ENCODE measurements around the gene OR52A5. TPM values are rescaled to one million over a fixed set of nuclear protein-coding genes. Genes with fewer than 3 reads are reported as not detected.
"Not testable (repeated sequence)": the region's sequence is repeated elsewhere in the genome, so short reads cannot be mapped to it uniquely, and the experiment has no call there.

The OR52A5 gene
- total and polyA plus RNA-seq, 2 donors = not detected

DNA sequence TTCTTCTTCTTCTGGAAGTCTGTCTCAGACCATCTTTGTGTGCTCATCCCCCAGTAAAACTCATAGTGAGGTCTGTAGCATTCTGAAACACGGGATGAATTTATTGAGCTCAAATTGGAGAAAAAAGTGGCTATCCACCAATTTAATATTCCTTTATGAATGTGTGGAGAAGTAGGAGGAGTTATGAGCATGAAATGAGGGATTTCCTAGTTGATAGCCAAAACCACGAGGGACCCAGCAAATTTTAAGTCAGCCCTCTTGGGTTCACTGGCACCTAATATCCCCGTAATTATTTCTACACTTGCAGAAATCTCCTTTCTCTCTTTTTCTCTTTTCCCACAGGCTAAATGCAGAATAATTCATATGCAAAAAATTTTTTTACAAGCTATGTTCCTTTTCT lies 16.5 kb upstream of the OR52A5 start, which contains the start of gene OR52A1:
TSS of gene OR52A1 (minus strand) at position 101 of the 400 bp plus-strand sequence. CDS start 2,388 bp downstream, outside the sequence.
- no peaks in the 10 kb centered on the region for H3K4me1 ChIP-seq (ENCODE audit: control insufficient read depth in 2 of 2, insufficient read depth in 2 of 2, low read length in 2 of 2)
- no peak for DNase-seq (ENCODE audit: low read depth in 6 of 9, low spot score in 9 of 9)
- no peaks in the 10 kb centered on the region for H3K36me3 ChIP-seq (ENCODE audit: control insufficient read depth in 2 of 2, insufficient read depth in 2 of 2, low read length in 1 of 2)
- no peak within 1 kb of the TSS for H3K4me3 ChIP-seq (ENCODE audit: low read length in 2 of 2)
- H3K9me3 ChIP-seq (ENCODE audit: control insufficient read depth in 2 of 2, insufficient read depth in 1 of 2, low read length in 1 of 2) = peaks cover 0 to 1% of the 10 kb centered on the region in 2 donors
- no peak within 1 kb of the TSS for H3K27ac ChIP-seq (ENCODE audit: low read depth in 1 of 2, low read length in 1 of 2)
- no peaks in the 10 kb centered on the region for H3K27me3 ChIP-seq (ENCODE audit: control insufficient read depth in 2 of 2, insufficient read depth in 1 of 2, low read length in 1 of 2)
- 81% methylated on average over 3 of the region's 3 CpGs for WGBS

GRCh38 chr11:5153574-5154431 lies 15.6 kb upstream of the OR52A5 start:
- Histone ChIP-seq H3K4me3 (ENCODE audit: low read length in 2 of 2) (no peak overlapping the region), H3K27me3 (ENCODE audit: control insufficient read depth in 2 of 2, insufficient read depth in 1 of 2, low read length in 1 of 2) (no peaks in the 10 kb centered on the region), H3K4me1 (ENCODE audit: control insufficient read depth in 2 of 2, insufficient read depth in 2 of 2, low read length in 2 of 2) (no peaks in the 10 kb centered on the region), H3K9me3 (ENCODE audit: control insufficient read depth in 2 of 2, insufficient read depth in 1 of 2, low read length in 1 of 2) (peaks cover 0 to 1% of the 10 kb centered on the region in 2 donors), H3K27ac (ENCODE audit: low read depth in 1 of 2, low read length in 1 of 2) (no peak overlapping the region), H3K36me3 (ENCODE audit: control insufficient read depth in 2 of 2, insufficient read depth in 2 of 2, low read length in 1 of 2) (no peaks in the 10 kb centered on the region)
- no peak for DNase-seq (ENCODE audit: low read depth in 6 of 9, low spot score in 9 of 9)
- whole genome bisulfite sequencing = 66% methylated on average over 3 of the region's 3 CpGs

DNA sequence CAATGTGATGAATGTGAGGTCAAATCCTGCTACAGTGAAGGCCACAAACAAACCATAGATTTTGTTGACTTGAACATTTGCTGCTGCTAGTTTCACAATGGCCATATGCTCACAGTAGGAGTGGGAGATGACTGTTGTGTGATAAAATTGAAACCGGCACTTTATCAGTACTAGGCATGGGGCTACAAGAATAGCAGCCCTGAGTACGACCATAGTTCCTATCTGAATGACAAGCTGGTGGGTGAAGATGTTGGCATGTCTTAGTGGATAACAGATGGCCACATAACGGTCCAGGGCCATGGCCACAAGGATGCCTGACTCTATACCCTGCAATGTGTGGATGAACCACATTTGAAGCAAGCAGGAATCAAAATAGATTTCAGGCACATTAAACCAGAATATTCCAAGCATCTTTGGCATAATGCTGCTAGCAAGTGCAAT lies 13.6 kb upstream of the OR52A5 start:
- Histone ChIP-seq H3K4me3 (ENCODE audit: low read length in 2 of 2) (no peak overlapping the region), H3K9me3 (ENCODE audit: control insufficient read depth in 2 of 2, insufficient read depth in 1 of 2, low read length in 1 of 2) (peaks cover 0 to 1% of the 10 kb centered on the region in 2 donors), H3K36me3 (ENCODE audit: control insufficient read depth in 2 of 2, insufficient read depth in 2 of 2, low read length in 1 of 2) (no peaks in the 10 kb centered on the region), H3K27ac (ENCODE audit: low read depth in 1 of 2, low read length in 1 of 2) (no peak overlapping the region), H3K4me1 (ENCODE audit: control insufficient read depth in 2 of 2, insufficient read depth in 2 of 2, low read length in 2 of 2) (no peaks in the 10 kb centered on the region), H3K27me3 (ENCODE audit: control insufficient read depth in 2 of 2, insufficient read depth in 1 of 2, low read length in 1 of 2) (no peaks in the 10 kb centered on the region)
- DNase-seq (ENCODE audit: low read depth in 6 of 9, low spot score in 9 of 9) = no peak
- 90% methylated on average over 3 of the region's 3 CpGs for WGBS

DNA sequence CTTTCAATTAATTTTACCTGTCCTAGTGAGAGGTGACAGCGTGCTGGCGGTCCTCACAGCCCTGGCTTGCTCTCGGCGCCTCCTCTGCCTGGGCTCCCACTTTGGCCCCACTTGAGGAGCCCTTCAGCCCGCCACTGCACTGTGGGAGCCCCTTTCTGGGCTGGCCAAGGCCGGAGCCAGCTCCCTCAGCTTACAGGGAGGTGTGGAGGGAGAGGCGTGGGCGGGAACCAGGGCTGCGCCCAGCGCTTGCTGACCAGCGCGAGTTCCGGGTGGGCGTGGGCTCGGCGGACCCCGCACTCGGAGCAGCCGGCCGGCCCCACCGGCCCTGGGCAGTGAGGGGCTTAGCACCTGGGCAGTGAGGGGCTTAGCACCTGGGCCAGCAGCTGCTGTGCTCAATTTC lies 6.0 kb upstream of the OR52A5 start:
- H3K27ac ChIP-seq (ENCODE audit: low read depth in 1 of 2, low read length in 1 of 2); H3K4me1 ChIP-seq (ENCODE audit: control insufficient read depth in 2 of 2, insufficient read depth in 2 of 2, low read length in 2 of 2); H3K4me3 ChIP-seq (ENCODE audit: low read length in 2 of 2); H3K27me3 ChIP-seq (ENCODE audit: control insufficient read depth in 2 of 2, insufficient read depth in 1 of 2, low read length in 1 of 2); DNase-seq (ENCODE audit: low read depth in 6 of 9, low spot score in 9 of 9); H3K36me3 ChIP-seq (ENCODE audit: control insufficient read depth in 2 of 2, insufficient read depth in 2 of 2, low read length in 1 of 2); H3K9me3 ChIP-seq (ENCODE audit: control insufficient read depth in 2 of 2, insufficient read depth in 1 of 2, low read length in 1 of 2): not testable (repeated sequence)
- WGBS = 94% methylated on average over 21 of the region's 21 CpGs

- DNase-seq (ENCODE audit: low read depth in 6 of 9, low spot score in 9 of 9) = no peak
- no peaks in the 10 kb centered on the region for H3K27me3 ChIP-seq (ENCODE audit: control insufficient read depth in 2 of 2, insufficient read depth in 1 of 2, low read length in 1 of 2)
- no peak overlapping the region for H3K27ac ChIP-seq (ENCODE audit: low read depth in 1 of 2, low read length in 1 of 2)
- no peak overlapping the region for H3K4me3 ChIP-seq (ENCODE audit: low read length in 2 of 2)
- no peaks in the 10 kb centered on the region for H3K36me3 ChIP-seq (ENCODE audit: control insufficient read depth in 2 of 2, insufficient read depth in 2 of 2, low read length in 1 of 2)
- 89% methylated on average over 1 of the region's 1 CpG for WGBS
- H3K9me3 ChIP-seq (ENCODE audit: control insufficient read depth in 2 of 2, insufficient read depth in 1 of 2, low read length in 1 of 2) = no peaks in the 10 kb centered on the region
- no peaks in the 10 kb centered on the region for H3K4me1 ChIP-seq (ENCODE audit: control insufficient read depth in 2 of 2, insufficient read depth in 2 of 2, low read length in 2 of 2)
Measured at GRCh38 chr11:5137014-5137413, 1.1 kb downstream of the OR52A5 start.

- no peak for DNase-seq (ENCODE audit: low read depth in 6 of 9, low spot score in 9 of 9)
- H3K4me3 ChIP-seq (ENCODE audit: low read length in 2 of 2) = no peak overlapping the region
- H3K27ac ChIP-seq (ENCODE audit: low read depth in 1 of 2, low read length in 1 of 2) = no peak overlapping the region
- H3K4me1 ChIP-seq (ENCODE audit: control insufficient read depth in 2 of 2, insufficient read depth in 2 of 2, low read length in 2 of 2) = no peaks in the 10 kb centered on the region
- H3K36me3 ChIP-seq (ENCODE audit: control insufficient read depth in 2 of 2, insufficient read depth in 2 of 2, low read length in 1 of 2) = no peaks in the 10 kb centered on the region
- H3K9me3 ChIP-seq (ENCODE audit: control insufficient read depth in 2 of 2, insufficient read depth in 1 of 2, low read length in 1 of 2) = no peaks in the 10 kb centered on the region
- H3K27me3 ChIP-seq (ENCODE audit: control insufficient read depth in 2 of 2, insufficient read depth in 1 of 2, low read length in 1 of 2) = no peaks in the 10 kb centered on the region
Measured at GRCh38 chr11:5136261-5136660, 1.9 kb downstream of the OR52A5 start.

DNA sequence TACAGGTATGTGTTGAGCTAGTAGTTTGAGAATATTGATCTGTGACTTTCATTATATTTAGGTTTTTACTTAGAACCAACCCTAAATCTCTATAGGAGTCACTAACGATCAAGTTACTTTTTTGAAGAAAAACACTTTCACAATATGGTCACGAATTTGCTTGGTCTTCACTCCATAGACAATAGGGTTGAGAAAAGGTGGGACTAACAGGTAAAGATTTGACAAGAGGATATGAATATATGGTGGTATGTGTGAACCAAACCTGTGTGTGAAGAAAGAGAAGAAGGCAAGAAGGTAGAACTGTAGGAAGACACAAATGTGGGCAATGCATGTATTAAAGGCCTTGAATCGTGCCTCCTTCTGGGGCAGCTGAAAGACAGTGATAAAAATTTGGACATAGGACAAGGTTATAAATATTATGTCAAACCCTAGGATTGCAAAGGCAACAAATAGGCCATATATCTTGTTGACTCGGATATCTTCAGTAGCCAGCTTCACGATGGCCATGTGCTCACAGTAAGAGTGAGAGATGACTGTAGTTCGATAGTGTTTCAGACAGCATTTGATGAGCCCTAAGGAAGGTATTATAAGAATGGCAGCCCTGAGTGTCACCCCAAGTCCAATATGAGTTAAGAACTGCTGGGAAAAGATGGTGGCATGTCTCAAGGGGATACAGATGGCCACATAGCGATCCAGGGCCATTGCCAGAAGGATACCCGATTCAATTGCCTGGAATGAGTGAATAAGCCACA lies 6.4 kb downstream of the OR52A5 start:
- WGBS = 95% methylated on average over 8 of the region's 8 CpGs
- no peaks in the 10 kb centered on the region for H3K4me1 ChIP-seq (ENCODE audit: control insufficient read depth in 2 of 2, insufficient read depth in 2 of 2, low read length in 2 of 2)
- no peak overlapping the region for H3K27ac ChIP-seq (ENCODE audit: low read depth in 1 of 2, low read length in 1 of 2)
- H3K27me3 ChIP-seq (ENCODE audit: control insufficient read depth in 2 of 2, insufficient read depth in 1 of 2, low read length in 1 of 2) = no peaks in the 10 kb centered on the region
- no peaks in the 10 kb centered on the region for H3K9me3 ChIP-seq (ENCODE audit: control insufficient read depth in 2 of 2, insufficient read depth in 1 of 2, low read length in 1 of 2)
- DNase-seq (ENCODE audit: low read depth in 6 of 9, low spot score in 9 of 9) = no peak
- H3K36me3 ChIP-seq (ENCODE audit: control insufficient read depth in 2 of 2, insufficient read depth in 2 of 2, low read length in 1 of 2) = no peaks in the 10 kb centered on the region
- no peak overlapping the region for H3K4me3 ChIP-seq (ENCODE audit: low read length in 2 of 2)

- Histone ChIP-seq H3K36me3 (ENCODE audit: control insufficient read depth in 2 of 2, insufficient read depth in 2 of 2, low read length in 1 of 2) (no peaks in the 10 kb centered on the region), H3K4me1 (ENCODE audit: control insufficient read depth in 2 of 2, insufficient read depth in 2 of 2, low read length in 2 of 2) (no peaks in the 10 kb centered on the region), H3K27me3 (ENCODE audit: control insufficient read depth in 2 of 2, insufficient read depth in 1 of 2, low read length in 1 of 2) (no peaks in the 10 kb centered on the region), H3K9me3 (ENCODE audit: control insufficient read depth in 2 of 2, insufficient read depth in 1 of 2, low read length in 1 of 2) (no peaks in the 10 kb centered on the region), H3K4me3 (ENCODE audit: low read length in 2 of 2) (no peak overlapping the region), H3K27ac (ENCODE audit: low read depth in 1 of 2, low read length in 1 of 2) (no peak overlapping the region)
- 88% methylated on average over 2 of the region's 2 CpGs for WGBS
- DNase-seq (ENCODE audit: low read depth in 6 of 9, low spot score in 9 of 9) = no peak
Measured at GRCh38 chr11:5129457-5129877, 8.7 kb downstream of the OR52A5 start.

Measured in thymus (tissue), 11 donors.